HepG2 (cell line): ENCODE results near the gene SRP9. TPM values are rescaled to one million over a fixed set of nuclear protein-coding genes. Genes with fewer than 3 reads are reported as not detected.

Source experiments
- CEBPG ChIP-seq: IDR thresholded peaks from 2 replicates; pipeline ENCODE4 v1.6.1; 2016
- HIC2 ChIP-seq: sonication (generic); formaldehyde crosslinking; IDR thresholded peaks from 2 replicates; pipeline ENCODE4 v1.9.0; 2022; ENCODE audit warnings: low read depth, missing genetic modification reagents
- KDM4B ChIP-seq: sonication (generic); formaldehyde crosslinking; IDR thresholded peaks from 2 replicates; pipeline ENCODE4 v1.4.0; 2020; ENCODE audit warnings: missing genetic modification reagents
- POLR2G ChIP-seq: fragments of 200-400 bp; formaldehyde crosslinking; IDR thresholded peaks from 2 replicates; pipeline ENCODE4 v1.6.1; 2018; ENCODE audit warnings: mild to moderate bottlenecking, low read depth, low read length, moderate library complexity
- RAD51 ChIP-seq: fragments of 450-650 bp; IDR thresholded peaks from 2 replicates; pipeline ENCODE4 v1.6.1; 2016; ENCODE audit warnings: borderline replicate concordance
- STAT5B ChIP-seq: sonication (generic); formaldehyde crosslinking; IDR thresholded peaks from 2 replicates; pipeline ENCODE4 v1.4.0; 2020; ENCODE audit warnings: missing genetic modification reagents
- TBL1XR1 ChIP-seq: fragments of 150-350 bp; IDR thresholded peaks from 2 replicates; pipeline ENCODE4 v1.6.1; 2014; ENCODE audit warnings: borderline replicate concordance, low read length; ENCODE audit not compliant: partially characterized antibody
- TMF1 ChIP-seq: sonication (generic); formaldehyde crosslinking; IDR thresholded peaks from 2 replicates; pipeline ENCODE4 v1.8.1; 2022; ENCODE audit warnings: low read depth, missing genetic modification reagents
- ZMAT3 ChIP-seq: sonication (generic); formaldehyde crosslinking; conservative IDR thresholded peaks from 2 replicates; pipeline ENCODE4 v1.7.0; 2021; ENCODE audit warnings: missing genetic modification reagents
- ZNF296 ChIP-seq: sonication (generic); formaldehyde crosslinking; conservative IDR thresholded peaks from 2 replicates; pipeline ENCODE4 v1.5.0; 2020; ENCODE audit warnings: mild to moderate bottlenecking, missing genetic modification reagents
- ZNF3 ChIP-seq: IDR thresholded peaks from 2 replicates; pipeline ENCODE4 v1.7.0; 2017; ENCODE audit warnings: inconsistent platforms
- ZNF34 ChIP-seq: sonication (generic); formaldehyde crosslinking; IDR thresholded peaks from 2 replicates; pipeline ENCODE4 v1.4.0; 2020; ENCODE audit warnings: mild to moderate bottlenecking, missing genetic modification reagents, borderline replicate concordance
- ZNF687 ChIP-seq: sonication (generic); formaldehyde crosslinking; IDR thresholded peaks from 2 replicates; pipeline ENCODE4 v1.5.1; 2020; ENCODE audit warnings: mild to moderate bottlenecking, missing genetic modification reagents, moderate library complexity
- ZNF790 ChIP-seq: sonication (generic); formaldehyde crosslinking; IDR thresholded peaks from 2 replicates; pipeline ENCODE4 v1.8.0; 2022; ENCODE audit warnings: missing genetic modification reagents, mild to moderate bottlenecking, borderline replicate concordance
- polyA plus RNA-seq, 8 experiments: library from polyadenylated mRNA; depleted of rRNA in 3 of 8; stranded (reverse) in 7 of 8; unstranded in 1 of 8; fragments of >200 nt; fragmentation: Illumina TruSeq in 4 of 8; extraction: Trizol in 4 of 8; gene quantifications; 2 replicates each; pipeline versions ENCODE4 v1.2.1 to v1.2.3, GENCODE V29; 2011 to 2016; ENCODE audit warnings: low read depth in 4 of 8, missing spikeins in 1 of 8, mixed read lengths in 1 of 8; ENCODE audit not compliant: insufficient read depth in 1 of 8
- total RNA-seq, 5 experiments: library from RNA; depleted of rRNA; stranded (reverse); fragments of >200 nt; fragmentation: Illumina TruSeq; extraction: Trizol; gene quantifications; 2 replicates each; pipeline ENCODE4 v1.2.3, GENCODE V29; 2016; ENCODE audit warnings: low read depth in 1 of 5
- TF ChIP-seq, protein P1 (sequence below), 2 experiments: sonication (generic) in 1 of 2; formaldehyde crosslinking in 1 of 2; IDR thresholded peaks; 2 replicates each; pipeline versions ENCODE4 v1.5.1 to v1.6.1; 2011 to 2020; ENCODE audit warnings: borderline replicate concordance in 1 of 2, low read depth in 1 of 2, low read length in 1 of 2, mild to moderate bottlenecking in 1 of 2, missing genetic modification reagents in 1 of 2, moderate library complexity in 1 of 2
- TF ChIP-seq, protein P2 (sequence below): sonication (generic); formaldehyde crosslinking; IDR thresholded peaks from 2 replicates; pipeline ENCODE4 v1.8.0; 2022; ENCODE audit warnings: mild to moderate bottlenecking, missing genetic modification reagents, moderate library complexity
- TF ChIP-seq, protein P3 (sequence below): IDR thresholded peaks from 2 replicates; pipeline ENCODE4 v1.6.1; 2016; ENCODE audit warnings: missing compliant biosample characterization, missing genetic modification reagents, borderline replicate concordance

SRP9 gene
- total and polyA plus RNA-seq, 2 of the 13 experiments (the other 11 are each of a cell fraction or from before 2014, with no cell fraction given): 251 to 307 TPM

DNA sequence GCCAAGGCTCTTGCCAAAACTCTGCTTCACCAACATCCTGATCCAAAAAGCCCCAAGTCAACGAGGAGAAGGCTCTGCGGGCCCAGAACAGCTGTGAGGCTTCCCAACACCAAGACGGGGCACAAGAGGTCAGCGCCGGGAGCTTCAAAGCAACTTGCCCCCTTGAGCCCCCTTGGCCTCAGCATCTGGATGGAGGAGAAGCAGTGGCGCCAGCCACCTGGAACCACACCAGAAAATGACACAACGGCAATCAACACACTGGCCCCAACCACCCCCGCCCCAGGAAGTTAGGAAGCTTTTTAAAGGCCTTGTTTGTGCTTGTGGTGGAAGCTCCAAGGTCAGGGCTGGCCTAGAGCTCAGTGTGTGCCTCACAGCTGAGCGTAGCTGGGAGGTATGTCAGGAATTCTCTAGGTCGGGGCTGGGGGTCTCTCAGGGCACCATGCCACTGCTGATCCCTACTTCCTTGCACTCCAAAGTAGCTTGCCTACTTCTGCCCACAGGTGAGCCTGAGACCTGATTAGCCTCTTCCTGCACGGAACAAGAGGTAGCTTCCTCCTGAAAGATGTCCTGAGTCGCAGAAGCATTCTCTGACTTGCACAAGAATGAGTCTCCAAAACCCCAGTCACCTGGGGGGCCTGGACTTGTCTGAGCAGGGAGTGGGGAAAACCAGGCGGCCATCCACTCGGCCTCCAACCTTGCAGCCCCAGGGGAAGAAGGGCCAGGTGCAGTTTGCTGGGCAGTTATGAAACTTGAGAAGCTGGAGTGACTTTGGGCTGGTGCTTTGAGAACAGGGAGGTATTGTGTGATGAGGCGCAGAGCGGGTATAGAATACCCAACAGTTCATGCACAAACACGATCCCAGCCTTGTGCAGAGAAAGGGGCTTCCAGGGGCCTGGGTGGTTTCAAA, 9.7 kb upstream of the SRP9 start (continued):
- TF ChIP-seq ZNF687 (CRISPR knock-in tag) (peak; percentile 77), STAT5B (CRISPR knock-in tag) (no peak), ZNF34 (CRISPR knock-in tag) (no peak), CEBPG (CRISPR knock-in tag) (0 out of 2 replicates have a peak, but pooled peaks have one; percentile 5), POLR2G (0 out of 2 replicates have a peak, but pooled peaks have one; percentile 46), TMF1 (CRISPR knock-in tag) (no peak), ZMAT3 (CRISPR knock-in tag) (0 out of 2 replicates have a peak, but pooled peaks have one; percentile 17), HIC2 (CRISPR knock-in tag) (peak; percentile 42; the same call in 1 of the 2 replicates), RAD51 (no peak), ZNF3 (CRISPR knock-in tag) (no peak), KDM4B (peak; percentile 23; the same call in 1 of the 2 replicates), ZNF790 (no peak), ZNF296 (CRISPR knock-in tag) (no peak), TBL1XR1 (no peak)
- TF ChIP-seq, protein P1, sequence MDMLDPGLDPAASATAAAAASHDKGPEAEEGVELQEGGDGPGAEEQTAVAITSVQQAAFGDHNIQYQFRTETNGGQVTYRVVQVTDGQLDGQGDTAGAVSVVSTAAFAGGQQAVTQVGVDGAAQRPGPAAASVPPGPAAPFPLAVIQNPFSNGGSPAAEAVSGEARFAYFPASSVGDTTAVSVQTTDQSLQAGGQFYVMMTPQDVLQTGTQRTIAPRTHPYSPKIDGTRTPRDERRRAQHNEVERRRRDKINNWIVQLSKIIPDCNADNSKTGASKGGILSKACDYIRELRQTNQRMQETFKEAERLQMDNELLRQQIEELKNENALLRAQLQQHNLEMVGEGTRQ (IDR thresholded peaks at IDR 0.05; ENCODE audit: low read depth, low read length): no peak
- TF ChIP-seq, protein P1 (CRISPR knock-in tag; IDR thresholded peaks at IDR 0.05; ENCODE audit: borderline replicate concordance): no peak
- TF ChIP-seq, protein P2, sequence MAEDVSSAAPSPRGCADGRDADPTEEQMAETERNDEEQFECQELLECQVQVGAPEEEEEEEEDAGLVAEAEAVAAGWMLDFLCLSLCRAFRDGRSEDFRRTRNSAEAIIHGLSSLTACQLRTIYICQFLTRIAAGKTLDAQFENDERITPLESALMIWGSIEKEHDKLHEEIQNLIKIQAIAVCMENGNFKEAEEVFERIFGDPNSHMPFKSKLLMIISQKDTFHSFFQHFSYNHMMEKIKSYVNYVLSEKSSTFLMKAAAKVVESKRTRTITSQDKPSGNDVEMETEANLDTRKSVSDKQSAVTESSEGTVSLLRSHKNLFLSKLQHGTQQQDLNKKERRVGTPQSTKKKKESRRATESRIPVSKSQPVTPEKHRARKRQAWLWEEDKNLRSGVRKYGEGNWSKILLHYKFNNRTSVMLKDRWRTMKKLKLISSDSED (CRISPR knock-in tag): no peak
- TF ChIP-seq, protein P3, sequence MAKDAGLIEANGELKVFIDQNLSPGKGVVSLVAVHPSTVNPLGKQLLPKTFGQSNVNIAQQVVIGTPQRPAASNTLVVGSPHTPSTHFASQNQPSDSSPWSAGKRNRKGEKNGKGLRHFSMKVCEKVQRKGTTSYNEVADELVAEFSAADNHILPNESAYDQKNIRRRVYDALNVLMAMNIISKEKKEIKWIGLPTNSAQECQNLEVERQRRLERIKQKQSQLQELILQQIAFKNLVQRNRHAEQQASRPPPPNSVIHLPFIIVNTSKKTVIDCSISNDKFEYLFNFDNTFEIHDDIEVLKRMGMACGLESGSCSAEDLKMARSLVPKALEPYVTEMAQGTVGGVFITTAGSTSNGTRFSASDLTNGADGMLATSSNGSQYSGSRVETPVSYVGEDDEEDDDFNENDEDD (CRISPR knock-in tag): no peak
